ENCODE measurements around the gene ABLIM3. TPM values are rescaled to one million over a fixed set of nuclear protein-coding genes. Genes with fewer than 3 reads are reported as not detected.
"Not testable (repeated sequence)": the region's sequence is repeated elsewhere in the genome, so short reads cannot be mapped to it uniquely, and the experiment has no call there.

Gene ABLIM3
- total and polyA plus RNA-seq, 4 donors = 8.0 to 54.2 (median 33.6) TPM

- ATAC-seq (ENCODE audit: insufficient read depth, low FRiP score) = no peak
- no peak for TF ChIP-seq CTCF (IDR thresholded peaks at IDR 0.05; ENCODE audit: control extremely low read depth, extremely low read depth)
- DNase-seq = no peak
- H3K27me3 ChIP-seq (ENCODE audit: control insufficient read depth in 3 of 3, insufficient read depth in 3 of 3, low read length in 2 of 3) = no peaks in the 10 kb centered on the region
- peaks cover 0 to 23% (median 20%) of the 10 kb centered on the region in 5 donors for H3K4me1 ChIP-seq (ENCODE audit: control insufficient read depth in 5 of 5, insufficient read depth in 5 of 5, low read length in 5 of 5)
- H3K36me3 ChIP-seq (ENCODE audit: control insufficient read depth in 4 of 4, insufficient read depth in 4 of 4, low read length in 4 of 4) = peaks cover 2 to 31% (median 14%) of the 10 kb centered on the region in 4 donors
- H3K9me3 ChIP-seq (ENCODE audit: control insufficient read depth in 4 of 4, insufficient read depth in 3 of 4, low read length in 3 of 4) = no peaks in the 10 kb centered on the region
- H3K27ac ChIP-seq (ENCODE audit: low read depth in 1 of 2, low read length in 1 of 2) = no peak overlapping the region
- H3K9ac ChIP-seq (ENCODE audit: insufficient read depth in 1 of 2, low read length in 2 of 2) = no peak overlapping the region
- 87 to 88% methylated on average over 1 of the region's 1 CpG for WGBS, 2 donors
- H3K4me3 ChIP-seq = no peak overlapping the region
These were observed 40.9 kb downstream of the ABLIM3 start for GRCh38 chr5:149182241-149182640.

GRCh38 chr5:149185067-149185466 is 43.8 kb downstream of the ABLIM3 start:
- Histone ChIP-seq H3K4me3 (no peak overlapping the region), H3K4me1 (ENCODE audit: control insufficient read depth in 5 of 5, insufficient read depth in 5 of 5, low read length in 5 of 5) (peaks cover 0 to 13% (median 4%) of the 10 kb centered on the region in 5 donors), H3K9me3 (ENCODE audit: control insufficient read depth in 4 of 4, insufficient read depth in 3 of 4, low read length in 3 of 4) (no peaks in the 10 kb centered on the region), H3K27ac (ENCODE audit: low read depth in 1 of 2, low read length in 1 of 2) (no peak overlapping the region), H3K9ac (ENCODE audit: insufficient read depth in 1 of 2, low read length in 2 of 2) (no peak overlapping the region), H3K27me3 (ENCODE audit: control insufficient read depth in 3 of 3, insufficient read depth in 3 of 3, low read length in 2 of 3) (no peaks in the 10 kb centered on the region), H3K36me3 (ENCODE audit: control insufficient read depth in 4 of 4, insufficient read depth in 4 of 4, low read length in 4 of 4) (peaks cover 2 to 35% (median 18%) of the 10 kb centered on the region in 4 donors)
- 90 to 94% methylated on average over 3 of the region's 3 CpGs for WGBS, 2 donors
- no peak for DNase-seq
- ATAC-seq (ENCODE audit: insufficient read depth, low FRiP score) = no peak
- no peak for TF ChIP-seq CTCF (IDR thresholded peaks at IDR 0.05; ENCODE audit: control extremely low read depth, extremely low read depth)

- H3K27ac ChIP-seq (ENCODE audit: low read depth in 1 of 2, low read length in 1 of 2) = no peak overlapping the region
- no peak overlapping the region for H3K4me3 ChIP-seq
- H3K4me1 ChIP-seq (ENCODE audit: control insufficient read depth in 5 of 5, insufficient read depth in 5 of 5, low read length in 5 of 5) = peaks cover 0 to 5% (median 1%) of the 10 kb centered on the region in 5 donors
- H3K9ac ChIP-seq (ENCODE audit: insufficient read depth in 1 of 2, low read length in 2 of 2) = no peak overlapping the region
- TF ChIP-seq CTCF (IDR thresholded peaks at IDR 0.05; ENCODE audit: control extremely low read depth, extremely low read depth) = no peak
- whole genome bisulfite sequencing, 2 donors = 84% methylated on average over 2 of the region's 2 CpGs
- no peak for DNase-seq
- H3K9me3 ChIP-seq (ENCODE audit: control insufficient read depth in 4 of 4, insufficient read depth in 3 of 4, low read length in 3 of 4) = no peaks in the 10 kb centered on the region
- no peaks in the 10 kb centered on the region for H3K27me3 ChIP-seq (ENCODE audit: control insufficient read depth in 3 of 3, insufficient read depth in 3 of 3, low read length in 2 of 3)
- no peak for ATAC-seq (ENCODE audit: insufficient read depth, low FRiP score)
- H3K36me3 ChIP-seq (ENCODE audit: control insufficient read depth in 4 of 4, insufficient read depth in 4 of 4, low read length in 4 of 4) = peaks cover 2 to 35% (median 19%) of the 10 kb centered on the region in 4 donors
These were observed 45.2 kb downstream of the ABLIM3 start for GRCh38 chr5:149186506-149186905.

- not testable (repeated sequence) for DNase-seq; H3K4me3 ChIP-seq; H3K27me3 ChIP-seq (ENCODE audit: control insufficient read depth in 3 of 3, insufficient read depth in 3 of 3, low read length in 2 of 3); H3K27ac ChIP-seq (ENCODE audit: low read depth in 1 of 2, low read length in 1 of 2); H3K9me3 ChIP-seq (ENCODE audit: control insufficient read depth in 4 of 4, insufficient read depth in 3 of 4, low read length in 3 of 4); H3K4me1 ChIP-seq (ENCODE audit: control insufficient read depth in 5 of 5, insufficient read depth in 5 of 5, low read length in 5 of 5); ATAC-seq (ENCODE audit: insufficient read depth, low FRiP score); H3K9ac ChIP-seq (ENCODE audit: insufficient read depth in 1 of 2, low read length in 2 of 2)
- WGBS, 2 donors = 84 to 91% methylated on average over 10 of the region's 10 CpGs
- peaks cover 2 to 35% (median 19%) of the 10 kb centered on the region in 4 donors for H3K36me3 ChIP-seq (ENCODE audit: control insufficient read depth in 4 of 4, insufficient read depth in 4 of 4, low read length in 4 of 4)
These were observed 46.3 kb downstream of the ABLIM3 start for GRCh38 chr5:149187617-149188016.
